ENCODE results near the gene NGEF. TPM values are rescaled to one million over a fixed set of nuclear protein-coding genes. Genes with fewer than 3 reads are reported as not detected.

NGEF gene
- total RNA-seq, 1 experiment from 2014 or later: 1.9 TPM

DNA sequence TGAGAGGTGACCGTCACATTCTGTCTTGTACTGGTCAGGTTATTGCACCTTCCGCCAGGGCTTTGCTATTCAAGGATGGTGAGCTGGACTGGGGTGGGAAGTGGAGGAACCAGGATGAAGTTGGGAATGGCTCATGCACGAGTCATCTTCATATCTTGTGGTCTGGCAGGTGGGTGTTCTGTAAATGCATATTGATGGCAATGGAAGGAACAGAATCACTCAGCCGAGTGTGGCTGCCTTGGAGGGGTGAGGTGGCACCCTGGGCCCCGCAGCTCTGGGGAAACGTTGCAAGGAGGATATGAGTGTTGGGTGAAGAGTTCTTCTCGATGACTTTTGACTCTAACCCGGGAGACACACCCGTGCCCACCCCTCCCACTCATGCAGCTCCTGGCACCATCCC is 20.6 kb upstream of the NGEF start:
- Histone ChIP-seq H3K27ac (ENCODE audit: insufficient read length, low read depth, low read length) (no peak overlapping the region), H3K56ac (ENCODE audit: insufficient read length, low read depth, low read length) (no peak overlapping the region), H2AFZ (ENCODE audit: low read length) (no peak overlapping the region), H2BK5ac (ENCODE audit: insufficient read length, low read length) (no peak overlapping the region), H3K27me3 (ENCODE audit: insufficient read depth, low read length) (no peaks in the 10 kb centered on the region), H3K4me1 (ENCODE audit: insufficient read depth, low read length) (no peaks in the 10 kb centered on the region), H3K4ac (ENCODE audit: low read depth, low read length) (no peak overlapping the region), H2BK15ac (ENCODE audit: low read depth, low read length) (no peak overlapping the region), H4K91ac (ENCODE audit: insufficient read length, low read depth, low read length) (no peak overlapping the region), H4K8ac (replicated peaks; ENCODE audit: insufficient read length, low read depth, low read length) (no peak overlapping the region), H2BK20ac (ENCODE audit: low read depth, low read length, poor library complexity, severe bottlenecking) (no peak overlapping the region), H4K5ac (ENCODE audit: insufficient read length, low read depth, low read length) (no peak overlapping the region), H3K79me2 (ENCODE audit: insufficient read depth, low read length) (no peaks in the 10 kb centered on the region), H2BK12ac (ENCODE audit: insufficient read length, low read depth, low read length) (no peak overlapping the region), H3T11ph (ENCODE audit: low read length) (no peak overlapping the region), H3K14ac (ENCODE audit: insufficient read depth, low read length) (no peak overlapping the region), H2BK120ac (ENCODE audit: low read depth, low read length, poor library complexity, severe bottlenecking) (no peak overlapping the region), H3K23me2 (ENCODE audit: insufficient read length, low read depth, low read length, poor library complexity, severe bottlenecking) (no peaks in the 10 kb centered on the region), H3K9me3 (ENCODE audit: control insufficient read depth, low read depth, low read length) (no peaks in the 10 kb centered on the region), H4K20me1 (ENCODE audit: control insufficient read depth, insufficient read depth, insufficient read length) (no peaks in the 10 kb centered on the region), H3K79me1 (ENCODE audit: insufficient read depth, low read depth, low read length, poor library complexity, severe bottlenecking) (no peaks in the 10 kb centered on the region), H3K23ac (ENCODE audit: insufficient read length, low read depth, low read length) (no peak overlapping the region), H3K4me2 (ENCODE audit: insufficient read depth, insufficient read length, low read length) (no peak overlapping the region), H3K9ac (ENCODE audit: extremely low read depth, insufficient read length, low read length) (no peak overlapping the region), H3K18ac (ENCODE audit: insufficient read length, low read depth, low read length) (no peak overlapping the region), H2AK5ac (ENCODE audit: insufficient read length, low read length) (no peak overlapping the region)
- Mint-ChIP-seq H3K4me3 (no peak overlapping the region; a peak in 1 of 5 replicates), H3K4me1 (peaks cover 9 to 11% of the 10 kb centered on the region in 2 experiments), H3K27ac (no peak overlapping the region), H3K9me3 (peaks cover 0 to 3% of the 10 kb centered on the region in 2 experiments; a peak in 1 of 5 replicates), H3K36me3 (ENCODE audit: insufficient read depth in 1 of 3, low read depth in 3 of 3) (peaks cover 0 to 4% (median 0%) of the 10 kb centered on the region in 3 experiments; a peak in 1 of 7 replicates), H3K27me3 (ENCODE audit: low read depth) (no peaks in the 10 kb centered on the region; the same call in 1 of the 2 replicates)
- TF ChIP-seq, protein P1, sequence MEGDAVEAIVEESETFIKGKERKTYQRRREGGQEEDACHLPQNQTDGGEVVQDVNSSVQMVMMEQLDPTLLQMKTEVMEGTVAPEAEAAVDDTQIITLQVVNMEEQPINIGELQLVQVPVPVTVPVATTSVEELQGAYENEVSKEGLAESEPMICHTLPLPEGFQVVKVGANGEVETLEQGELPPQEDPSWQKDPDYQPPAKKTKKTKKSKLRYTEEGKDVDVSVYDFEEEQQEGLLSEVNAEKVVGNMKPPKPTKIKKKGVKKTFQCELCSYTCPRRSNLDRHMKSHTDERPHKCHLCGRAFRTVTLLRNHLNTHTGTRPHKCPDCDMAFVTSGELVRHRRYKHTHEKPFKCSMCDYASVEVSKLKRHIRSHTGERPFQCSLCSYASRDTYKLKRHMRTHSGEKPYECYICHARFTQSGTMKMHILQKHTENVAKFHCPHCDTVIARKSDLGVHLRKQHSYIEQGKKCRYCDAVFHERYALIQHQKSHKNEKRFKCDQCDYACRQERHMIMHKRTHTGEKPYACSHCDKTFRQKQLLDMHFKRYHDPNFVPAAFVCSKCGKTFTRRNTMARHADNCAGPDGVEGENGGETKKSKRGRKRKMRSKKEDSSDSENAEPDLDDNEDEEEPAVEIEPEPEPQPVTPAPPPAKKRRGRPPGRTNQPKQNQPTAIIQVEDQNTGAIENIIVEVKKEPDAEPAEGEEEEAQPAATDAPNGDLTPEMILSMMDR (conservative IDR thresholded peaks at IDR 0.05): no peak
- DNase-seq: no peak
- no CpG with 5 or more reads among the region's 9 CpGs for WGBS (ENCODE audit: extremely low coverage, insufficient read length, low lambda C conversion rate)

Measured in H9 (cell line).